Spleen (tissue), 7 donors: ENCODE results near the gene SF3B4.

Experiments
- CTCF ChIP-seq, 11 experiments: fragments of 200-600 bp in 7 of 11; fragments of 450-650 bp in 4 of 11; sonication (generic) in 4 of 11; IDR thresholded peaks in 8 of 11; conservative IDR thresholded peaks in 3 of 11; 1 replicate in 7 of 11; 2 replicates in 4 of 11; pipeline versions ENCODE4 v1.4.0 to v1.8.0; 2016 to 2021; ENCODE audit warnings: antibody characterized with exemption in 11 of 11, inconsistent platforms in 4 of 11, mild to moderate bottlenecking in 1 of 11
- POLR2A ChIP-seq, 3 donors: fragments of 450-650 bp; IDR thresholded peaks; one replicate each; pipeline ENCODE4 v1.5.1; 2017; ENCODE audit warnings: antibody characterized with exemption in 3 of 3, mild to moderate bottlenecking in 1 of 3
- POLR2AphosphoS5 ChIP-seq, 3 donors: sonication (generic); formaldehyde crosslinking; IDR thresholded peaks; one replicate each; pipeline ENCODE4 v1.5.1; 2017; ENCODE audit warnings: antibody characterized with exemption in 3 of 3
- donor health status: DM: no; HTN: no; CAD: no; lungs with moderate emphysema.
- donor health status: DM: no; HTN: no; CAD: no.
- donor health status: DM: no; HTN: no; CAD: no.

- TF ChIP-seq POLR2A (IDR thresholded peaks at IDR 0.05) (no peak), CTCF (IDR thresholded peaks at IDR 0.05 in 8 of 11, conservative IDR thresholded peaks at IDR 0.05 in 3 of 11) (no peak), POLR2AphosphoS5 (IDR thresholded peaks at IDR 0.05) (no peak)
These were observed 4.0 kb downstream of the SF3B4 start for GRCh38 chr1:149923626-149924025.
